SW480 (cell line): ENCODE measurements around the gene ENHO.
"Not testable (repeated sequence)": the region's sequence is repeated elsewhere in the genome, so short reads cannot be mapped to it uniquely, and the experiment has no call there.

Experiments used
- DNase-seq: peaks from one replicate; pipeline ENCODE4 v3.0.0-alpha.2; 2016; ENCODE audit warnings: low spot score

The ENHO gene

DNA sequence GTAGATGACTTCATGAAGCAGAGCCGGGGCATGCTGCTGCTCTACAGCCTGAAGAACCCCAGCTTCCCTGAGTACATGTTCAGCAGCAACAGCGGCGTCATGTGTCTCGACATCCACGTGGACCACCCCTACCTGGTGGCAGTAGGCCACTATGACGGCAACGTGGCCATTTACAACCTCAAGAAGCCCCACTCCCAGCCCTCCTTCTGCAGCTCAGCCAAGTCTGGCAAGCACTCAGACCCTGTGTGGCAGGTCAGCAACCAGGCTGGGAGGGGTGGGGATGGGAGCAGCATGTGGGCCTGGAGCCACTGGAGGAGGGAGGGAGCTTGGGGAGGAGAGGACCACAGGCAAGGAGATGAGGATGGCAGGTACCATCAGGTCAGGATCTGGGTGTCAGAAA, 16.2 kb downstream of the ENHO start:
- no peak for DNase-seq

GRCh38 chr9:34505370-34506120, 17.2 kb downstream of the ENHO start:
- DNase-seq = no peak

GRCh38 chr9:34503406-34503805, 19.4 kb downstream of the ENHO start:
- no peak for DNase-seq

DNA sequence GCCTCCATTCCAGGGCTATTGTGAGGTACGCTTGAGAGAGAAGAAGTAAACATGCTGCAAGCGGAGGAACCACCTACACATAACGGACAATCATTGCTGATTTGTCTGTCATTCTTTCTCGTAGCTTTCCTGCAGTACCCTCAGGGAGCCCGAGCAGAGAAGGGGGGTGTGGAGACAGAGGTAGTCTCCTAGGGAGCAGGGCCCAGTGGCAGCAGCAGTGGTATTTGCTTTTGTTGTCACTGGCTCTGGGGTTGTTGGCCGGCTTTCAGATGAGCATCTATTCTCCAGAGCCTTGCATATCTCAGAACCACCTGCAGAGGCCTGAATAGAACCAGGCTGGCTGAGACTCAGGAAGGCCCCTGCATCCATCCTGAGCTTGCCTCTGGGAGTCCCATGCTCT, 19.9 kb downstream of the ENHO start:
- DNase-seq = no peak

DNA sequence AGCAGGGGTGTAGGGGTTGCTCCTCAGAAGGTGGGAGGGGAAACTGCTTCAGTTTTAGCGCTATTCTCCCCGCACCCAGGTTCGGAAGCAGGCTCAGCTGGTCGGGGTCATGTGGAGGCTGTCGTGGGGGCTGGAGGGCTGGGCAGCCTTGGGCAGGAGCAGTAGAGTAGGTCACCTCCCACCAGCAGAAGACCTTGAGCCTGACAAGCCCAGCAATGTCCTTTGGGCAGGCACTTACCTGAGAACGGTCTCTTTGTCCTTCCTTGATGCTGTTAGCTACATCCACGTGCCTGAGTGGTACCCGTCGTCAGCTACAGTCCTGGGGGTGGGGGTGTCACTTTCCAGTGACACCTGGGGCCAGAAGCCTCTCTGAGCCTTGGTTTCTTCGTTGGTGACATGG, 20.3 kb downstream of the ENHO start:
- no peak for DNase-seq

GRCh38 chr9:34501889-34502425, 20.8 kb downstream of the ENHO start:
- DNase-seq = peak; percentile 63

DNA sequence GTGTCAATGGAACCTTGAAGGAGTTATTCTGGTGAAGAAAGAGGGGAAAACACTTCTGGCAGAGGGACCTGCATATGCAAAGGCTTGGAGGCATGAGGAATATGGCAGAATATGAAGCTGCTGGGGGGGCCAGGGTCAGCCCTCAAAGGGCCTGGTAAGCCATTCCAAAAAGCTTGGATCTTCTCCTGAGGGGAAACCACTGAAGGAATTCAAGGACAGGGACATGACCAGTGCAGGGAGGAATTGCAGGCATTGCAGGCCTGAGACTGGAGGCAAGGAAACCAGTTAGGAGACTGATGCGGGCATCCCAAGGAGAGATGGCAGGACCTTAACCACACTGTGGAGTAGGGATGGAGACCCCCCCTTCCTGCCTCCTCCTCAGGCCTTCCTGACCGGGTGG, 21.4 kb downstream of the ENHO start:
- no peak for DNase-seq

- DNase-seq = peak; percentile 51
Measured at GRCh38 chr9:34500623-34501267, 22.0 kb downstream of the ENHO start.

GRCh38 chr9:34499076-34499475, 23.7 kb downstream of the ENHO start:
- no peak for DNase-seq

- no peak for DNase-seq
Measured at GRCh38 chr9:34498553-34498952, 24.2 kb downstream of the ENHO start.

DNA sequence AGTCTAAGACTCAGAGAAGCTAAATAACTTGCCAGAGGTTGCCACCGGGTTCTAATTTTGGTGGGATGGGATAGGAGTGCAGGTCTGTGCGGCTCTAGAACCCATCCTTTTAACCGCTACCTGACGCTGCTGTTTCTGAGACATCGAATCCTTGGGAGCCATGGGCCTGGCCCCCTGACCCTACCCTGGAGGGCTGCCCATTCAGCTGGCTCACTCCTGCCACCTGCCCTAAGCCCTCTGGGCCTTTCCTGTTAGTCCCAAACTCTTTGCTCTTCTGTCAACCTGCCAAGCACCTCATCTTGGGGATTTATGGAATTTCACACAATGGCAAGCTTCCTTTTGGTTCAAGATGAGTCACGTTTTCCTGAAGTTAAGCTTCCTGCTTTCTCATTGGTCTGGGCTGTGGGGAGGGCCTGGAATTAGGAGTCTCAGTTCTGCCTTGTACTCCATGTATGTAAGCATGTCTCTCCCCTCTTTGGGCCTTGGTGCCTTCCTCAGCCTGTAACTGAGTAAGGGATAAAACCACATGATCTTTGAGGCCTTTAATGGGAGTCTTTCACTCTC, 26.6 kb downstream of the ENHO start:
- DNase-seq = peak; percentile 37

- DNase-seq = peak; percentile 29
Measured at GRCh38 chr9:34493972-34494535, 28.7 kb downstream of the ENHO start.

DNA sequence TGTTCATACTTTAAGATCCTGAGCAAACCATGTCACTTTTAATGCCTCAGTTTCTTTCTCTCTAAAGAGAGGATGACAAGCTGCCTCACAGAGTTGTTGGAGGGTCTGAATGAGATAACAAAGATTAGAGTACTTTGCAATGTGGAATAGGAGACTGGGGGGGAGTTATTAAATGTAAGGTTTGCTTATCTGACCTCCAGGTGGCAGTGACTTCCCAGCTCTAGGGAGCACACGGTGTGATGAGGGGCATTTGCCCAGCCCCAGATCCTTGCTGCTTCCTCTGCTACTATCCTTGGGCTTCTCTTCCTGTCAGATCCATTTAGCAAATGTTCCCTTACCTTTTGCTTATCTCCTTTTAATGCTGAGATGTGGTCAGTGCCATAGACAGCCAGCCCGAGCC, 30.7 kb downstream of the ENHO start:
- DNase-seq = peak; percentile 26

- DNase-seq = no peak
Measured at GRCh38 chr9:34491596-34491995, 31.2 kb downstream of the ENHO start.

GRCh38 chr9:34490760-34491159, 32.0 kb downstream of the ENHO start:
- no peak for DNase-seq

GRCh38 chr9:34490360-34490759, 32.4 kb downstream of the ENHO start:
- DNase-seq = no peak

- no peak for DNase-seq
Measured at GRCh38 chr9:34486572-34486971, 36.2 kb downstream of the ENHO start.

DNA sequence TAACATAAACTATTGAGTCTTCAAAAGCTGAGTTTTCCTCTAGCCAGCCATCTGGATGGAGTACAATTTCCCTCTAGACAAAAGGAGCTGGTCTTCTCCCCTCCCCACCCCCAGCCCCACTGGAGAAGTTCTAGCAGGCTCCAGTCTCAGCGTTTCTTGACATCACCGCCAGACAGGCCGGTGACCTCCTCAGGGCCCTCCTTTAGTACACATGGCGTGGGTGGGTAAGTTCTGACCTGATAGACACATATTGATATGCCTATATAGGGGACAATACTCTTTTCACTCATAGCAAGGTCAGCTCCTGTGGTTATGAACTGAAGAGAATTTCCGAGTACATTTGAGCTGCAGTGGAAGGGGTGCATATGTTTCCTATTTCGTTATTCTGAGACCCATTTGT, 37.0 kb downstream of the ENHO start:
- DNase-seq = no peak

- DNase-seq = no peak
Measured at GRCh38 chr9:34484678-34485077, 38.1 kb downstream of the ENHO start.

DNA sequence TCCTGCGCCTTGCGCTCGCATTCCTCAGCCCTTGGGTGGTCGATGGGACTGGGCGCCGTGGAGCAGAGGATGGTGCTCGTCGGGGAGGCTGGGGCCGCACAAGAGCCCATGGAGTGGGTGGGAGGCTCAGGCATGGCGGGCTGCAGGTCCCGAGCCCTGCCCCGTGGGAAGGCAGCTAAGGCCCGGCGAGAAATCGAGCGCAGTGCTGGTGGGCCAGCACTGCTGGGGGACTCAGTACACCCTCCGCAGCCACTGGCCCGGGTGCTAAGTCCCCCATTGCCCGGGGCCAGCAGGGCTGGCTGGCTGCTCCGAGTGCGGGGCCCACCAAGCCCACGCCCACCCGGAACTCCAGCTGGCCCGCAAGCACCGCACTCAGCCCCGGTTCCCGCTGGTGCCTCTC, 40.0 kb downstream of the ENHO start:
- DNase-seq = not testable (repeated sequence)

DNA sequence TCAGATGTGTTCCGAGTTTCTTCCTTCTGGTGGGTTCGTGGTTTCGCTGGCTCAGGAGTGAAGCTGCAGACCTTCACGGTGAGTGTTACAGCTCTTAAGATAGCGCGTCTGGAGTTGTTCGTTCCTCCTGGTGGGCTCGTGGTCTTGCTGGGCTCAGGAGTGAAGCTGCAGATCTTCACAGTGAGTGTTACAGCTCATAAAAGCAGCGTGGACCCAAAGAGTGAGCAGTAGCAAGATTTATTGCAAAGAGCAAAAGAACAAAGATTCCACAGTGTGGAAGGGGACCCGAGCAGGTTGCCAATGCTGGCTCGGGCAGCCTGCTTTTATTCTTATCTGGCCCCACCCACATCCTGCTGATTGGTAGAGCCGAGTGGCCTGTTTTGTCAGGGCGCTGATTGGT, 41.2 kb downstream of the ENHO start:
- DNase-seq = not testable (repeated sequence)

GRCh38 chr9:34479431-34479866, 43.3 kb downstream of the ENHO start:
- no peak for DNase-seq

- no peak for DNase-seq
Measured at GRCh38 chr9:34477541-34477940, 45.2 kb downstream of the ENHO start.
